GM19328 (cell line): ENCODE data around the gene SCAF1.

ENCODE experiments used
- ATAC-seq: cut with Tn5 transposase; IDR thresholded peaks from one replicate; pipeline ENCODE4 v1.9.1; 2021; ENCODE audit warnings: mild to moderate bottlenecking, moderate library complexity; ENCODE audit not compliant: unreplicated experiment

SCAF1 gene

GRCh38 chr19:49662011-49662410, 20.0 kb downstream of the SCAF1 start:
- no peak for ATAC-seq

GRCh38 chr19:49663224-49663623, 21.2 kb downstream of the SCAF1 start:
- ATAC-seq = no peak

- ATAC-seq = no peak
Measured at GRCh38 chr19:49664171-49665035, 22.4 kb downstream of the SCAF1 start.

- ATAC-seq = no peak
Measured at GRCh38 chr19:49665036-49665350, 23.0 kb downstream of the SCAF1 start.

- peak; percentile 71 for ATAC-seq
Measured at GRCh38 chr19:49665351-49666119, 23.5 kb downstream of the SCAF1 start, which contains the start of the genes BCL2L12 and IRF3. Gene BCL2L12, plus strand, starts transcription at chr19:49665933. Its CDS starts 760 bp downstream, at chr19:49666693. Gene IRF3, minus strand, starts transcription at chr19:49665857. Its CDS starts 1,019 bp downstream, at chr19:49664838.

GRCh38 chr19:49666120-49666444, 24.1 kb downstream of the SCAF1 start:
- no peak for ATAC-seq

GRCh38 chr19:49667473-49667872, 25.5 kb downstream of the SCAF1 start:
- ATAC-seq = no peak

GRCh38 chr19:49669516-49669915, 27.5 kb downstream of the SCAF1 start:
- no peak for ATAC-seq

GRCh38 chr19:49672131-49672919, 30.3 kb downstream of the SCAF1 start:
- ATAC-seq = no peak

GRCh38 chr19:49676136-49676783, 34.3 kb downstream of the SCAF1 start:
- ATAC-seq = no peak

- ATAC-seq = peak; percentile 70
Measured at GRCh38 chr19:49676784-49677230, 34.8 kb downstream of the SCAF1 start.

- no peak for ATAC-seq
Measured at GRCh38 chr19:49677231-49677900, 35.4 kb downstream of the SCAF1 start, which contains the start of gene PRMT1. Gene PRMT1, plus strand, starts transcription at chr19:49677271. Its CDS starts 10 bp downstream, at chr19:49677281.

GRCh38 chr19:49677901-49678674, 36.1 kb downstream of the SCAF1 start:
- ATAC-seq = no peak

- no peak for ATAC-seq
Measured at GRCh38 chr19:49678985-49679770, 37.2 kb downstream of the SCAF1 start.

GRCh38 chr19:49679771-49680413, 37.9 kb downstream of the SCAF1 start:
- ATAC-seq = no peak

- ATAC-seq = no peak
Measured at GRCh38 chr19:49680421-49681351, 38.7 kb downstream of the SCAF1 start.

- ATAC-seq = no peak
Measured at GRCh38 chr19:49681830-49682229, 39.8 kb downstream of the SCAF1 start.
